ENCODE data around the gene KIAA1549.

KIAA1549 gene

DNA sequence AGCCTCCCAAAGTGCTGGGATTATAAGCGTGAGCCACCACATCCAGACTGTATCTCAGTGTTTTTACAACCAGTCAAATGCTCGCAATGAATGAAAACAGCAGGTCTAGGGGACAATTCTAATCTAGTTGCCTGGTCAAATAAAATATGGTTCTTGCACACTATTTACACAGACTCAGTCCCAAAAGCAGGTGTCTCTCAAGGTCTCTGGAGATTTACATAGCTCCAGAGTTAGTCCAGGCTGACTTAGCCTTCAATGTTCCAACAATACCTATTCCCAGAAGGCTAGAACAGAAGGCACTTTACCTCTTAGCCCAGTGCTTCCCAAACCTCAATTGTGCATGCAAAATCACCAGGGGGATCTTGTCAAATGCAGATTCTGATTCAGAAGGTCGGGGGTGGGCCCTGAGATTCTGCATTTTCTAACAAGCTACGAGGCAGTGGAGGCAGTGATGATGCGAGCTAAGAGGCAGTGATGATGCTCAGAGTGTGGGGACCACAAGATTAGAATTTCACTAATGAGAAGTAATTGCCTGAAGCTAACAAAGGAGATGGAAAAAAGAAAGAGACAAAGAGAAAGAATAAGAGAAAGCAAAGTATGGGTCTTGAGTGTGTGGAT lies 6.4 kb downstream of the KIAA1549 start:
- no peak for ATAC-seq

DNA sequence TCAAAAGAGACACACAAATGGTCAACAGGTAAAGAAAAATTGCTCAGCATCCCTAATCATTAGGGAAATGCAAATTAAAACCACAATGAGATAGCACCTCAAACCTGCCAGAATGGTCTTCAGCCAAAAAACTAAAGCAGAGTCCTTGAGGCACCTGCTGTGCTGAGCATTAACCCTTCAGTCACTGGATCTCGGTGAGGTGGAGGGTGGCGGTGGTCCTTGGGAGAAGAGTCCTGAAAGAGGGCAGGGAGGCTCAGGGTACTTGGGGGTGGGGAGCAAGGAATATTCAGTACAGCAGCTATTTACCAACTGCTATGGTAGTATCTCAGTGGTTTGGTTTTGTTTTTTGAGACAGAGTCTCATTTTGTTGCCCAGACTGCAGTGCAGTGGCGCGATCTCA lies 7.1 kb downstream of the KIAA1549 start:
- ATAC-seq: no peak

DNA sequence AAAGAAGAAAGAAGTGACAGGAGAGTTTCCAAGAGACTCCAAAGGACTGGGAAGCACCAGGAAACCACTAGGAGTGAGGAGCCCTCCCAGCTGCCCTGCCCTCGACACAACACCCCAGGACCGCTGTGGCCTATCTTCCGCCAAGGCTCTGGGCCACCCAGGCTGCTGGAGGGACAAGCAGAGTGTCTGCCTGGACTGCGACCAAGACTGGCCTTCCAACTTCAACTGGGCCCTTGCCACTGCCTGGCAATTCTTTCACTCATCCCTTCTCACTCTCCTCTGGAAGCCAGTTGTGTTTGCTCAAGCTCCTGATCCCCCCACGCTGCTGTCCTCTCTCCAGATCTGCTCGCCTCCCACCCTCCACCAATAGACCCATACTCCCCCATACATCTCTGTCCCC lies 10.2 kb downstream of the KIAA1549 start:
- no peak for ATAC-seq

DNA sequence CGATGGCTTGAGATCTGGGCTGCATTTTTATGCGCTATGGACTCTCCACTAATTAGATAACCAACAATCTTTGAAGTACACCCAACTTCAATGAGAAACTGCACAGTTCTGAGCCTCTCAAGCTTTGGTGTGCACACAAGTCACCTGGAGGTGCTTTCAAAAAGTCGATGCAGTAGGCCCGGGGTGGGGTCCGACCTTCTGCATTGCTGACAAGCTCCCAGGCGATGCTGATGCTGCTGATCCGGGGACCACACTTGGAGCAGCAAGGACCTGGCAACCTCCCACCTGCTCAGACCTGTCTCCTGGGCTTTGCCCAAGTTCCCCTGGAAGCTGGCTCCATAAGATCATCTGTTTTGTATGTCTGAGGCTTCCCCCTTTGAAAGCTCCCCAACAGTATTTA lies 10.7 kb downstream of the KIAA1549 start:
- no peak for ATAC-seq

DNA sequence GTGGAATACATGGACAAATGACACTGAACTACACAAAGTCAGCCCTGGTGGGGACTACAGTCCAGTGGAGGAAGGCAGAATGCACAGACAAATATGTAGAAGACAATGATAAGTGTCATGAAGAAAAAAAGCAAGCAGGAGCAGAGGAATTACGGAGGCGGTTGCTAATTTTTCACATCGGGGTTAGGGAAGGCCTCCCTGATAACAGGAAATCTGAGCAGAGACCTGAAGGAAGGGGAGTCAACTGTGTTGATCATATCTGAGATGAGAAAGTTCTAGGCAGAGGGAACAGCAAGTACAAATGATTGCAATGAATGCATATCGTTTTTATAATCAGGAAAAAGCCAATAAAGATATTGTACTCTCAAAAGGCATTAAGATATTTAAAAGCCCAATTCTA lies 14.0 kb downstream of the KIAA1549 start:
- ATAC-seq: no peak

DNA sequence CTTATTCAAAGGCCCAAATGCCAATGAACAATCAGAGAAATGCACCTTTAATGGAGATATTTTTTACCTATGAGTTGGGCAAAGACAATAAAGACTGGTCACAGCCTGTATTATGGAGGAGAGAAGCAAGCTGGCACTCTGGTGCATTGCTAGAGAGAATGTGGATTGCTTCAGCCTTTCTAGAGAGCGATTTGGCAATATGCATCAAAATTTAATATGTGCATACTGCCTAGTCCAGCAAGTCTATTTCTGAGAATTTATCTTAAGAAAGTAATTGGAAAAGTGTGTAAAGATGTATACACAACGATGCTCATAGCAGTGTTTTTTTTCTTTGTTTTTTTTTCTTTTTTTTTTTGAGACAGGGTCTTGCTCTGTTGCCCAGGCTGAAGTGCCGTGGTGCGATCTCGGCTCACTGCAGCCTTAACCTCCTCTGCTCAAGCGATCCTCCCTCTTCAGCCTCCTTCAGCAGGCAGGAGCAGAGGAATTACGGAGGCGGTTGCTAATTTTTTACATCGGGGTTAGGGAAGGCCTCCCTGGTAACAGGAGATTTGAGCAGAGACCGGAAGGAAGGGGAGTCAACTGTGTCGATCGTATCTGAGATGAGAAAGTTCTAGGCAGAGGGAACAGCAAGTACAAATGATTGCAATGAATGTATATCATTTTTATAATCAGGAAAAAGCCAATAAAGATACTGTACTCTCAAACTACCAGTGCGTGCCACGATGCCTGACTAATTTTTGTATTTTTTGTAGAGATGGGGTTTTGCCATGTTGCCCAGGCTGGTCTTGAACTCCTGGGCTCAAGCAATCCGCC lies 16.4 kb downstream of the KIAA1549 start:
- no peak for ATAC-seq

DNA sequence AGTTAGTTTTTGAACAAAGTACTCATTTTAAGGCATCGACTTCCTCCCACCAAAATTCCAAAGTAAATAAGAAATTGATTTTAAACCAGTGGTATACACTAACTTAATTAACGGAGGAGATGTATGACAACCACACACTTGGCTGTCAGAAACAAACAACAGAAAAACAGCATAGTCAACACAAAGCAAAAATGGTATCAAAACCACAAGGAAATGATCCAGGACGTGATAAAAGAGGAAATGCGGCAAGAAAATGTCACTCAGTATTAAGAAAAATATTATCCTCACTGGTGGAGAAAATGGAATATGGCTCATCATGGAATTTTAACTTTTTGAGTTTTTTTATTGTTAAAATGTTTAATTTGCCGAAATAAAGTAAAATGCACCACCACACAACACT lies 17.5 kb downstream of the KIAA1549 start:
- no peak for ATAC-seq

DNA sequence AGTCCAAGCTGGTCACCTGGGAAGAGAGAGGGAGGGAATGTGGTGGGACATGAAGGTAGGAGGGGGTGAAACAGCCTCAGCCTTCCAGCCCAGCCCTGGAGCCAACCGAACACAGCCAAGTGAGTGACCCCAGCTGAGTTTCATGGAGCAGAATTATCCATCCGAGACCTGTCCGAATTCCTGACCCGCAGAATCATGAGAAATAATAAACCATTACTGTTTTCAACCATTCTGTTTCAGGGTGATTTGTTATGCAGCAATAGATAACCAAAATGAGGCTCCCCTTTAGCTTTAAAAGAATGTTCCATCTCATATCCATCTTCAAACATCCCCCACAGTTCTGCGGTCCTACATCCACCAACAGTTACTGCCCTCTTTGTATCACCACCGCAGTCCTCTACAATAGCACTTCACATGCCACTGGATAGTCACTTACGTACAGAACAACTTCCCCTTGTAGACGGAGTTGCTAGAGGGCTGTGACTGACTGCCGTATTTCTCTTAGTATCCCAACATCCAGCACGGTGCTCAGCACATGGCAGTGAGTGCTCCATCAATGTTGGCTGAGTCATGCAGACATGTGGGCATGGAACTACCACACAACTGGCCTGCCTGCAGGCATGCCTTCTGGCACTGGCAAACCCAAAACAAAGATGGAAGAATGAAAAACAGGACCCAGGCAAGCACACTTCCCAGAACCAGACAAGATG lies 18.5 kb downstream of the KIAA1549 start:
- no peak for ATAC-seq

DNA sequence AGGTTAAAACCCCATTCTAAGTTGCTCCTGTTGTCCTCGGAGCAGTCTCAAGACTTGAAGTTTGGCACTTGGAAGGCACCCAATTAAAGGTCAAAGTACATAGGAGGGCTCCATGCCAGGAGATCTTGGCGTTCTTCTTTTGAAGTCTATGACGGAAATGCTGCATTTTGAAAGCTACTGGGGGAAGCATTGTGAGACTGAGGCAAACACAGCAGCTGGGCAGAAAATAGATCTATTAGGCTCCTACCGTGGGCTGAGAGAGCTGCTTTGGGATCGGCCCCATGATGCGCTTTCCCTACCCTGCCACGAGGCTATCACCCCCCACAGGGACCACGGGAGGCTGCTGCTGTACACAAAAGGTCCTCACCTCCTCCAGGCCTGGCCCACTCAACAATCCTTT lies 20.0 kb downstream of the KIAA1549 start:
- no peak for ATAC-seq

DNA sequence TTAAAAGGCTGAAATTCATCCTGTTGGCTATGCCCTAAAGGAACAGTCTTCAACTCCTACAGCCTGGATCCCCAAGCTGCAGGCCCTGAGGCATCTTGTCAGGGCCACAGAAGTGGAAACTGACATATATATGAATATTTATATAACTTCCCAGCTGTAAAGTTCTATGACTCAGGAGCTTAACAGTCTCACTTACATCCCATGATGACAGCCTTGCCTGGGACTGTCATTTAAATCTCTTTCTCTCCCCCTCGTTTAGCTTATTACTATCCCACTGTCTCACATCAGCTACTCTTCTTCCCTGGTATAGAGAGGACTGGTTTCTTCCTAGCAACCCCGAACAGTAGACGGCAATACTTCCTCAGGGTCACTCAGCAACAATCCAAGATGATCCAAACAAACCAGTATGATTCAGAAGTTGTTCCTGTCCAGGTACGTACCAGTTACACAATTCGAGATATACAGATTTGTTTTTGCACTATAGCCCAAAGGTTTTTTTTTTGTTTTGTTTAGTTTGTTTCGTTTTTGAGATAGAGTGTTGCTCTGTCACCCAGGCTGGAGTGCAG lies 22.7 kb downstream of the KIAA1549 start:
- ATAC-seq: no peak

DNA sequence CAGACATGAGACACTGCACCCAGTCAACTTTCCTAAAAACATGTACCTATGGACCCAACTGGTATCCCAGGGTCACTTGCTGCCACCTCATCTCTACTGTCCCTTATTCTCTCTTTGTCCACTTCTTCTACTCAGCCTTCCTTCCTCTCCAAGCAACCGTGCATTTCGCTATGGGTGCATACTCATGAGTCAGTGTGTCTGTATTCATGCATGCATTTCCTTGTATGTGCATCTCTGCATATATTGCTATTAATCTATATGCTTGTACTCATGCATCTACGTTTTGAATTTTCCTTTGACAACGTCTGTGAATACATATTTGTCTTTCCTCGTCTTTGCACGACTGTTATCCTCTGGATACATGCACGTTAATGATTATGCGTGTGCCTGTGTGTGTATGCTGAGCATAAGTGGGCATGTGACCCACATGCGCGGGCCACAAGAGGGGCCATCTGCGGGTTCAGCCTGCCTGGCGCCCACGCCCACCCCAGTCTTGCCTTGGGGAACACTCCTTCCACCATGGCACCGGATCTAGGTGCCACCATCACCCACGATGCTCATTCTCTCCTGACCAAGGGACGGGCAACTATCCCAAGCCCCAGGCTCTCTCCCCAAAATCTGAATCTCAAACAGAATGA lies 23.3 kb downstream of the KIAA1549 start:
- no peak for ATAC-seq

DNA sequence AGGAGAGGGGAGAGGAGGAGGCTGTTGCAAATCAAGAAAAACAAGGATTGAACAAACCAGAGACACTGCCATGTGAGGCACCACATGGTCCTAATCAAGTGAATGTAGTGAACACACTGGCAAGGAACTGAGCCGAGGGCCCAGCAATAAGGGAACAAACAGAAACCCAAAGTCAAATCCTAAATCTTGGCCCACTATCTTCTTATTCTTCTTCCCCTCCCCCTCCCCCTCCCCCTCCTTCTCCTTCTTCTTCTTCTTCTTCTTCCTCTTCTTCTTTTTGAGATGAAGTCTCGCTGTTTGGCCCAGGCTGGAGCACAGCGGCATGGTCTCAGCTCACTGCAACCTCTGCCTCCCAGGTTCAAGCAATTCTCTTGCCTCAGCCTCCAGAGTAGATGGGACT lies 24.0 kb downstream of the KIAA1549 start:
- ATAC-seq: no peak

DNA sequence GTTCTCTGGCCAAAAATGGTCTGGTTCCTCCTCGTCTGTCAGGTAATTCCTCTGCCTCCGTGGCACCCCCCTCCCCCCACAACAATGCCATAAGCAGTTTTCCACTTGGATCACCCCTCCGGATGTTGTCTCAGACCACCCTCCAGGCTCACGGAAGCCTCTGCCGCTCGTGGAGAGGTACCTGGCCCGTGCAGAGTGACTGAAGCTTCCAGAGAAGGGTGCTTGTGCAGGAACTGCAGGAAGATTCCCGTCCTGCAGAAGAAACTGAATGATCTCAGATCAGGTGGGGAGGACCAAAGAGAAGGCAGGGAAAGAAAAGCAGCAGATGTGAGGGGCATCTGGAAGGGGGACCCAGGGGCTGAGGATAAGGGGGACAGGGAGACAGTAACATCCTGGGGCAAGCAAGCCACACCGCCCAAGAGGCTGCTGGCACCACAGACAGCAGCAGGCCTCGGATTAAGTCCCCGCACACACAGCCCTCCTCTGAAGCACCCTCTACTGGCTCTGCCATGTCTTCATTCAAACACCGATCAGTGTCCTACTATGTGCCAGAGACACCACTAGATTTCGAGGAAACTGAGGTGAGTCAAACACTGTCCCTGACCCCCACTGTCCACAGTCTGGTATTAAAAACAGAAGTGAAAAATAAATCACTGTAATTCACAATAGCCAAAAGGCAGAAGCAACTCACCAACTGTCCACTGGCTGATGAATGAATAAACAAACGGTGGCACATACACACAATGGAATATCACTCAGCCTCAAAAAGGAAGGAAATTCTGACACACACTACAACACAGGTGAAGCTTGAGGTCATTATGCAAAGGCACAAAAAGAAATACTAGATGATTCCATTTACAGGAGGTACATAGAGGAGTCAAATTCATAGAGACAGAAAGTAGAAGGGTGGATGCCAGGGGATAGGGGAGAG lies 26.4 kb downstream of the KIAA1549 start:
- no peak for ATAC-seq

DNA sequence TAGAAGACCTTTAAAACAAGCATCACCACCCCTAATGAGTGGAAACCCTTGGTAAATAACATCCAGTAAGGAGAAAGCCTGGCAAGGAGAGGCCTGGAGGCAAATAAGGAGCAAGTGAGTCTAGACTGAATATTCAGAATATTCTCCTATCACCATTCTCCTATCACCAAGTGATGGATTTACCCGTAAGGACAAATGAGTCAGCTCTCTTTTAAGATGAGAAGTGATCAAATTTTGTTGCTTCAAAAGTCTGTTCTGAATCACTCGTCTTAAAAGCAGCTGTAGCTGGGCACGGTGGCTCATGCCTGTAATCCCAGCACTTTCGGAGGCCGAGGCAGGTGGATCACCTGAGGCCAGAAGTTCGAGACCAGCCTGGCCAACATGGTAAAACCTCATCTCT lies 28.4 kb downstream of the KIAA1549 start:
- no peak for ATAC-seq

DNA sequence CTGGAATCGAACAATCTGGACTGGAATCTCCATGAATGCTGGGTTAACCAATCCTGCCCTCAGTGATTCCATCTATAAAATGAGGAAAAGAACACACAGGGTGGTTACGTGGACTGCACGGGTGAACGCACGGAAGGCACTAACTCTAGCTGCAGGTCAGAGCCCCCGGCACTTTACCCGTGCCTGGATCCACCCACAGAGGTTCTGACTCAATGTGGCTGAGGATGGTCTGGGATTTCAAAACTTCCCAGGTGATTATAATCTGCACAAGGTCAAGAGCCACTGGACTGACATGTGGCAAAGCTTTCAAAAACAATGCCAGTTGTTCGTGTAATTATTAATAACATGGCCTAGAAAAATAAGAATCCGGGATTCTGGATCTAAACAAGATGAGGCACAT lies 29.2 kb downstream of the KIAA1549 start:
- no peak for ATAC-seq

DNA sequence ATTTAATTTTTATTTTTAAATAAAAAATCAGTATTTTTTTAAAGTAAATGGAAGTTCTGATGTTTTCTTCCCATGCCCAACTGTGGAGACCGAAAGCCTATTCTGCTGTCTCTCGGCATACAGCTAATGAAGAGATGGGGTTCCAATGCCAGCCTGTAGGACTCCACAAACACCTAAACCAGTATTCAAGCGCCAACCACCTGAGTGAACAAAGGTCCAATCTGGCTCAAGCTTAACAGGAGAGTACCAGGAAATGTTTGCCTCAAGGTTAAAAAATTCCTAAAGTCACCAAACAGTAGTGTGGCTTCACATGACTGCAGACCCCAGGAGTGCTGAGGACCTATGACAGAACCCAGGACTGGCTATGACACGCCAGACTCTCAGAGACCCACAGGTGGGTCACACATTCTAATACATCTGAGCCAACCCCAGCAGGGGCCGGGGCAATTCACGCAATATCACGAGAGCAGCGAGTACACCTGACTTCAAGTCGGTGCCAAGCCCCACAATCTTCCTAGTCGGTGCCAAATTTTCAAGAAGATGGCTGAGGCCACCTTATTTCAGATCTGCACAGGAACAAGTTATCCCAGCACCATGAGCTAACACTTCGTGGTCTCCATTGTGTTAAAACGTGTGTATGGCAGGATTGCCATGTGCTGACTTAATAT lies 31.6 kb downstream of the KIAA1549 start:
- ATAC-seq: no peak

DNA sequence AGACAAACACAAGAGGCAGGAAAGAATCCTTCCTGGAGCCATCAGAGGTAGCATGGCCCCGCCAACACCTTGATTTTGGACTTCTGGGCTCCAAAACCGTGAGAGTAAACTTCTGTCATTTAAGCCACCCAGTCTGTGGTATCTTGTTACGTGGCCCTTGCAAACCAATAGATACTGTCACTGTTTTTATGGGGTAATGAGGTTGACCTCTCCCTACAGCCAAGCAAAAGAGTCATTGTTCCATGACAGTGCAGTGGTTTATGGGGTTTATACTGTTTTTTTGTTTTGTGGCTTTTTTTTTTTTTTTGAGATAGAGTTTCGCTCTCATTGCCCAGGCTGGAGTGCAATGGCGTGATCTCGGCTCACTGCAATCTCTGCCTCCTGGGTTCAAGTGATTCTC lies 32.8 kb downstream of the KIAA1549 start:
- ATAC-seq: no peak

DNA sequence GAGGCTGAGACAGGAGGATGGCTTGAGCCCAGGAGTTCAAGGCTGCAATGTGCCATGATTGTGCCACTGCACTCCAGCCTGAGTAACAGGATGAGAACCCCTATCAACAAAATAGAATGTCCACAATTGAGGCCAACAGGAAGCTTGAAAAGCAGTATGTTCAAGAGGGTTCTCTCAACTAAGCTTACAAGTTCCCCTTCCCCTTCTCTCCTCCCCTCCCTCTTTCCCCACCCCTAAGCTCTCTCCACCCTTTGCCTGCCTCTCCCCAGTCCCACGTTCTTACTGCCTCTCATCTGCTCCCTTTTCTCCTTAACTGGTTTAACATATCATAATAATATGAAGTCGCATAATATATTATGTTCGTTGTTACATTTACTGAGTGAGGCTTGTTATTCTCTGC lies 35.4 kb downstream of the KIAA1549 start:
- ATAC-seq: no peak

DNA sequence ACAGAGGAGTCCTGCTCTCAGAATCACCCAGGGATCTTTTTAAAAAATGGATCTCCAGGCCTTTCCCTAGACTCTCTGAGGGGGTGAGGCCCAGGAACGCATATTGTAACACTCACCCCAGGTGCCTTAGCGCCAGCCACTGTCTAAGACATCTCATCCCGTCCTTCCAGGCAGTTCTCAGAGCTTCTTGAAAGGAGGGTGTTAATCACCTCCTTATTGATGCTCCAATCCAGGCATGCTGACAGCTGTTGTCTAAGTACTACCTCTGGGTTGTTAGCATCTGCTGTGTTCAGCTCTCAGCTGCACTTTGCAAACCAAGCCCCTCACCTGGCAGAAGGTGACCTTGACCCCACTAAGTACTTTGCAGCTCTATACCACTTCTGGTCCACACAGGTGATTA lies 36.0 kb downstream of the KIAA1549 start:
- ATAC-seq: no peak

DNA sequence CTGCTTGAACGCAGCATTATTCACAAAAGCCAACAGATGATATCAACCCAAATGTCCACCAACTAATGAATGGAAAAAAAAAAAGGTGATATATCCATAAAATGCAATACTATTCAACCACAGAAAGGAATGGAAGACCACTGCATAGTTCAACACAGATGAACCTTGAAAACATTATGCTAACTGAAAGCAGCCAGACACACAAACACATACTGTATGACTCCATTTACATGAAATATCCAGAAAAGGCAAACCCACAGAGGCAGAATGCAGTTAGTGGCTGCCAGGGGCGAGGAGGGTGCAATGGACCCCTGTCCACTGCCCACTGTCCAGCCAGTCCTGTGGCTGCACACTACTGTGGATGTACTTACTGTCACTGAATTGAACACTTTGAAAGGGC lies 36.6 kb downstream of the KIAA1549 start:
- no peak for ATAC-seq

DNA sequence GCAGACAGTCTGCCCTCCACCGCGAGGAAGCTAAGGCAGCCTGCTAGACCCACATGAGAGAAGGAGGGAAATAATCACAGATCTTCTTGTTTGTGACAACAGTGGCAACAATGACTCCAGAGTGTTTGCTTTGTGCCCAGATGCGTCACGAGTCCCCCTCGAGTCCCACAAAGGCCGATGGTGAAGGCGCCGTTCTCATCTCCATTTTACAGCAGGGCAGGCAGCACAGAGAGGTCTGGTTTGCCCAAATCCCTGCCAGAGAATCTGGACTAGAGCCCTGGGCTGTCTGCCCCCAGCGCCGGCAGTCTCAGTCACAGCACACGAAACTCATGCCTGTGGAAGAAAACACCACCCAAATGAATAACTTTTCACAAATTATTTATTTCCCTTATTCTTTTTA lies 38.1 kb downstream of the KIAA1549 start:
- no peak for ATAC-seq

DNA sequence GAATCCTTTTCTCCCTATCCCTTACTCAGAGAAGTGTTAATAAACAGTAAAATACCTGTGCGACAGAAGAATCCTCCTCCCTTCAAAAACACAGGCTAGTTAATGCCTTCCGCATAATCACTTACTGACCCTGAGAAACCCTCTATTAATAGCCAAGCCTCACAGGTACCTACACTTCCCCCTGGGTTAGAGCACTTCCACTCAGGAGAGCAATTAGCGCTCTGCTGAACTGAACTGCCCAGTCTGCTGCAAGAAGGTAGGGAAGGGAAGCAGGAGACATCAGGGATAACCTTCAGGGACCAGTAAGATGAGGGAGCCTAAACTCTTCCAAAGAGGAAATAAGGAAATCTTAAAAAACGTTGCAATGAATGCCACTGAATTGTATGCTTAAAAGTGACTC lies 39.6 kb downstream of the KIAA1549 start:
- ATAC-seq: no peak
